Stimulated activated CD4-positive, alpha-beta T cell treated with anti-CD3 and anti-CD28 coated beads, Interleukin-12 subunit alpha, Interleukin-12 subunit beta, amount 100 ng/mL, for 24 hours (primary cell): ENCODE data around the gene DNHD1.
"Not testable (repeated sequence)": the region's sequence is repeated elsewhere in the genome, so short reads cannot be mapped to it uniquely, and the experiment has no call there.

Experiments
- DNase-seq, 2 experiments: peaks; one replicate each; pipeline ENCODE4 v3.0.0-alpha.2; 2020; ENCODE audit warnings: low read depth in 2 of 2

The DNHD1 gene

DNA sequence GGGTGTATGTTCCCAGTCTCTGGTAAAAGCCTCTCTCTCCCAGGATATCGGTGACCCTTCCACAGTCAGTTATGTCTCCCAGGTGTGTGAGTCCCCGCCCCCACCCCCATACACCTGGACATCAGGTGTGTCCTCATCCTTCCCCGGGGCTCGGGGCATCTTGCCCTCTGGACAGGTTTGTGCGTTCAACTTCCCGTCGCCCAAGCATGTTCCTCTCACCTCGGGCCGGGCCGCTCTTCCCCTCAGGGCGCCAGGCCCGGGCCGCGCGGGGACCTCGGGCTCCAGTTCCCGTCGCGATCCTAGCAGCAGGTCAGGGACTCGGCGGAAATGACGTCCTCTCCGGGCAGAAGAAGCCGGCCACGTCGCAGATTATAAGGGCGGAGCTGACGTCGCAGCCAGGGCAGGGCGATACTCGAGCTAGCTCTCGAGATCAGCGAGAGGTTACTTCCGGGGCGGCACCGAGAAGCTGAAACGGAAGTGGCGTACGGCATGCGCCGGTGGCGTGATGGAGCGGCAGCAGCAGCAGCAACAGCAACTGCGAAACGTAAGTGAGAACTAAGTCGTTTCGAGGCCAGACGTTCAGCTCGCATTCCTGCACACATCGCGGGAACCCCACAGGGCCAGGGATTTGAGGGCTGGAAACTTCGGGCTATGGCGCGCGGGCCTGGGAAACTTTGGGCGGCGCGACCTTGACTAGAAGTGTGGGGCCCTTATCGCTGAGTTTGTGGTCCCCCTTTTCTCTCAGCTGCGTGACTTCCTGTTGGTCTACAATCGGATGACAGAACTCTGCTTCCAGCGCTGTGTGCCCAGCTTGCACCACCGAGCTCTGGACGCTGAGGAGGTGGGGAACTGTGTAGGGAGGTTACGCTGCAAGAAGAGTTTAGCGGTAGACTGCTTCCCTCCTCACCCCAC, 15.8 kb upstream of the DNHD1 start, which contains the start of the genes ARFIP2 and TIMM10B:
Gene ARFIP2 (minus strand): TSS at position 320 of the 912 bp plus-strand sequence. CDS start 910 bp downstream, outside the sequence.
Gene TIMM10B (plus strand): TSS at position 490 of the 912 bp plus-strand sequence. CDS start 16 bp downstream, at position 506.
- peak; percentile 95 to 97 for DNase-seq

DNA sequence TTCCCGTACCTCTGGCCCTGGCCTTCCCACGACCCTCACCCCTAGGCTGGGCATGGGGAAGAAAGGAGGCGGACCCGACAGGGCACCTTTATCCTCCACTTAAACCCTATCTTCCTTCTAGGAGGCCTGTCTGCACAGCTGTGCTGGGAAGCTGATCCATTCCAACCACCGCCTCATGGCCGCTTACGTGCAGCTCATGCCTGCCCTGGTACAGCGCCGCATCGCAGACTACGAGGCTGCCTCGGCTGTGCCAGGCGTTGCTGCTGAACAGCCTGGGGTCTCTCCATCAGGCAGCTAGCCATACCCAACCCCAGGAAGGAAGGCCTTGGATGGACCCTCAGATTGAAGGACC, 15.2 kb upstream of the DNHD1 start:
- DNase-seq, result no peak

GRCh38 chr11:6482441-6482840, 14.6 kb upstream of the DNHD1 start:
- no peak for DNase-seq

DNA sequence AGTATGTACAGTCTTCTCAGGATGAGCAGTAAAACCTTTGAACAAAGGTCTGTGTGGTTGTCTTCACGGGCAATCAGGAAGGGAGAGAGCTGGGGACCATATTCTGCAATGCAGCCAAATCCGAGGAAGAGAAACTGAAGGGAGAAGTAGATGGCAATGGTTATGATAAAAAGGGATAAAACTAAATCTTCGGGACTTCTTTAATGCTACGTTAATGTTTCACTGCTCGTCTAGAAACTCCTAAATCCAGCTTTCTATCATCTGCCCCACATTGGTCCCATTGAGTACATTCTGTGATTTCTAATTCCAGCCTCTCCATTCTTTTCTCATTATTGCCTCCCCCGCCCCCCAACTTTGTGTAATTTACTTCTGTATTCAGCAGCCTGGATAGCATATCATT, 14.1 kb upstream of the DNHD1 start:
- no peak for DNase-seq

DNA sequence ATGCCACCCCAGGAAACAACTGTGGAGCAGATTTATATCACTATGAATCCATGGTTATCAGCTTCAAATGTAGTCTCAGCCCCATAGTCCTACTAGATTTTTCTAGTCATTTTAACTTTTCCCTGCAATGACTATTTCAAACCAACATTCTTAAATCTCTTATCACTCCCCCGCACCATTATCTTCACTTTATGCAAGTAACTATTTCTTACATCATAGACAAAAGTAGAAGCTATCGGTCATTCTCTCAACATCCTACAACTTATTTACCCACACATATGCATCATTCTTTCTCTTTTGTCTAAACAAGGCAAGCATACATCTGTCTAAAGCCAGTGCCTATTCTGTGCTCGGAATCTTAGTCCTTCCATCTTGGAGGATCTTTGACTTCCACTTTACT, 11.4 kb upstream of the DNHD1 start:
- DNase-seq, result no peak

DNA sequence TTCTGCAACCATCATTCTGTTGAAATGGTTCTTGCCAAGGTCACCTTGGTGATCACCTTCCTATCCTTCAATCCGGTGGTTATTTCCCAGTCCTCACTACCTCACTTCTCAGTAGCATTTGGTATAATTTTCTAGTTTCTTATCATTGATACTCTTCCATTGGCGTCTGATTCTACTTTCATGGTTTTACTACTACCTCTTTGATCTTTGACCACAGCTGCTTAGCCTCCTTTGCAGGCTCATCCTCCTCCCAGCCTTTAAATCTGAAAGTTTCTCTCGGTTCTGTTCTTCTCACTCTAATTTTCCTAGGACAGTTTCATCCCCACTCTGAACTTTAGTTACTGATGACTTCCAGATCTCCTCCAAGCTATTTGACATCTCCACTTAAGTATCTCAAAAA, 10.8 kb upstream of the DNHD1 start:
- no peak for DNase-seq

DNA sequence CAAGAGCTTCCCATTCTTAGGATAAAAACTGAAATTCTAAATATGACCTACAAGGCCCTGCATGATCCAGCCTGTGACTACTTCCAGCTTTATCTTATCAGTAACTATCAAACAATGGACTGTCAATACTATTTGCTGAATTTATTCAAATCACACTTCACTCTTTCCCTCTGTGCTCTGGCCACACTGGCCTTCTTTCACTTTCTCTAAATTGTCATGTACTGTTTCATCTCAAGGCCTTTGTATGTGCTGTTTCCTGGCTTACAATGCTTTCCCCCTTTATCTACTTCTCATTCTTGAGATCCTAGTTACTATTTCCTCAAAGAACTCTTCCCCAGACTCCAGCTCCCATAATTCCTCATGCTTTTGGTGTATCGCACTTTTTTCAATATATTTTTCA, 10.1 kb upstream of the DNHD1 start:
- no peak for DNase-seq

DNA sequence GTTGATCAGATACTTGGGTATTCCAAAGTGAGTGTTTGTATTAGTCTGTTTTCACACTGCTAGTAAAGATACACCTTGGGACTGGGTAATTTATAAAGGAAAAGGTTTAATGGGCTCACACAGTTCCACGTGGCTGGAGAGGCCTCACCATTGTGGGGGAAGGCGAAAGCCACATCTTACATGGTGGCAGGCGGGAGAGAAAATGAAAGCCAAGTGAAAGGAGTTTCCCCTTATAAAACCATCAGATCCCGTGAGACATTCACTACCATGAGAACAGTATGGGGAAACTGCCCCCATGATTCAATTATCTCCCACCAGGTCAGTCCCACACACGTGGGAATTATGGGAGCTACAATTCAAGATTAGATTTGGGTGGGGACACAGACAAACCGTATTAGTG, 8.7 kb upstream of the DNHD1 start:
- no peak for DNase-seq

DNA sequence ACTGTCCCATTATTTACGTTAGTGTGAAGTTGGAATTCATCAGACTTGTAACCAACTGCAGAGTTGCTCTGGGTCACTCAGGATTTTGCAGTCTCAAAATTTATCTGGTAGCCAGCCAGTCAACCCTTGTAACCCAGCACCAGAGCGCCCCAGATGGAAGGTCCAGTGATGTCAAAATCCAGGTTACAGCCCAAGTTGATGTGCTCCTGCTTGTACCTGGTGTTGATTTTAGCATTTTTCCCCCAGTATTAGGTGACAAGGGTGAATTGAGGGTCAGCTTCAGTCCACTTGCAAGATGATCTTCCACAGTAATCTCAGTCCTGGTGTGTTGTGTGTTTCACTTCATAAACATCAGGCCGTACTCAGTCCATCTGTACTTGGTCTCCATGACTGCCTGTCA, 8.3 kb upstream of the DNHD1 start:
- DNase-seq, result no peak

DNA sequence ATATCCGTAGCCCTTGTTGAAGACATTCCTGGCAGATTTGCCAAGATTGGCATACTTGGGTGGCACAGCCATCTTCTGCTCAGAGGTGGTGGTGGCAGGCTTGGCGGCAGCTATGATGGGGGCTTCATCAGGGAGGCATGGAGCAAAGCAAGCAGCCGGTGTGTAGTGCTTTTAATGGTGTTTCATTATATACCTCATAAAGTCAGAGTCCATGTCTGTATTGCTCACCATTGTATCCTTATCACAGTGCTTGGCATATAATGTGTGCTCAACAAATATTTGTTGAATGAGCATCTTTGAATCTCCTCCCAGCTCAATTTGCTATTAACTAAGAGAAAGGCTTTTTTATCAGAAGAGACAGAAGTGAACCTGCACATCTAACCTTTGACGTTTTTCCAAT, 7.8 kb upstream of the DNHD1 start:
- DNase-seq, result no peak

DNA sequence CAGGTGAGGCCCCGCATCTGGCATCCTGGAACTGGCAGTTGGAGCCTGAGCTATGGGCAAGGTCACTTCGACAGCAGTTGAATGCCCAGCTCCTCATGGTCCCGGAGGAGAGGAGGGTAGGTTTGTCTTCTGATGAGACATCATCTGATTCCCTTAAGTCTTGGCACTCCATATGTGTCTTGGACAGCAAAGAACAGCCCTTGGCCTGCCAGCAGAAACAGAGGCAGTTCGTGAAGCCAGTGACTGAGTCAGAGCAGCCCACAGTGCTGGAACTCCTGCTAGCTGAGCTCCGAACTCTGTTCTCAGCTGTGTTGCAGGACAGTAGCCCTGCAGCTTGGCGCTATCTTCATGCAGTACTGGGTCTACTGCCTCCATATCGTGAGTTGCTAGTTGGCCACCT, 1.0 kb downstream of the DNHD1 start:
- DNase-seq, result no peak

GRCh38 chr11:6498544-6498943, 1.5 kb downstream of the DNHD1 start:
- no peak for DNase-seq

- DNase-seq, result no peak
Measured at GRCh38 chr11:6502382-6502781, 5.3 kb downstream of the DNHD1 start.

DNA sequence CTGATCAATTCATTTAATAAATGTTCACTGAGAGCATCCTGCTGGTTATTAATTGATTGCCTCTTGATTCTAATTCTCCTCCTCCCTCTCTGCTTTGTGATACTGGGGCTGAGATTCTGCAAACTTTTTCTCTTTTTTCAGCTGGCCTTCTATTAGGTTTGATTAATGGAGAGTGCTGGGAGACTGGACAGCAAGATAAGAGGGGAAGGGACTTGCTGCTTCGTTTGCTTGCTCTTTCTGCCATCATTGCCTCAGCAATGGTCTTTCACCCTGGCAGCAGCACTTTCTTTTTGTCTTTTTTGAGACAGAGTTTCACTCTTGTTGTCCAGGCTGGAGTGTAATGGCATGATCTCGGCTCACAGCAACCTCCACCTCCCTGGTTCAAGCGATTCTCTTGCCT, 7.1 kb downstream of the DNHD1 start:
- no peak for DNase-seq

- DNase-seq, result no peak
Measured at GRCh38 chr11:6505577-6506240, 8.6 kb downstream of the DNHD1 start.

DNA sequence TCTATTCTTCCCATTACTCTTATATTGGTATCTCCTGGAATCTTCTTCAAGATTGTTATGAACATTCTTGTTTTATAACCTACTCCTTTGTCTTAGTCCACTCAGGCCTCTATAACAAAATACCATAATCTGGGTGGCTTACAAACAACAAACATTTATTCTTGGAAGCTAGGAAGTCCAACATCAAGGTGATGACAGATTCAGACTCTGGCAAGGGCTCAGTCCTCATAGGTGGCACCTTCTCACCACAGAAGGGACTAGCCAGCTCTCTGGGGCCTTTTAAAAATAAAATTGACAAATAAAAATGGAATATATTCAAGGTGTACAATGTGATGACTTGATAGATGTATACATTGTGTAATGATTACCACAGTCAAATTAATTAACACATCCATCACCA, 19.8 kb downstream of the DNHD1 start:
- DNase-seq, result no peak

GRCh38 chr11:6520265-6520664, 23.2 kb downstream of the DNHD1 start:
- no peak for DNase-seq

DNA sequence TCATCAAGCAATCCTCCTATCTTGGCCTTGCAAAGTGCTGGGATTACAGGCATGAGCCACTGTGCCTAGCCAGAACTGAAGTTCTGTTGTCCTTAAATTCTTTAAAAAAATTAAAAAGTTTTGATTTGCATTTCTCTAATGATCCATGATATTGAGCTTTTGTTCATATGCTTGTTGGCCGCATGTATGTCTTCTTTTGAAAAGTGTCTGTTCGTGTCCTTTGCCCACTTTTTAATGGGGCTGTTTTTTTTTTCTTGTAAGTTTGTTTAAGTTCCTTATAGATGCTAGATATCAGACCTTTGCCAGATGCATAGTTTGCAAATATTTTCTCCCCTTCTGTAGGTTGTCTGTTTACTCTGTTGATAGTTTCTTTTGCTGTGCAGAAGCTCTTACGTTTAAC, 24.9 kb downstream of the DNHD1 start:
- not testable (repeated sequence) for DNase-seq

DNA sequence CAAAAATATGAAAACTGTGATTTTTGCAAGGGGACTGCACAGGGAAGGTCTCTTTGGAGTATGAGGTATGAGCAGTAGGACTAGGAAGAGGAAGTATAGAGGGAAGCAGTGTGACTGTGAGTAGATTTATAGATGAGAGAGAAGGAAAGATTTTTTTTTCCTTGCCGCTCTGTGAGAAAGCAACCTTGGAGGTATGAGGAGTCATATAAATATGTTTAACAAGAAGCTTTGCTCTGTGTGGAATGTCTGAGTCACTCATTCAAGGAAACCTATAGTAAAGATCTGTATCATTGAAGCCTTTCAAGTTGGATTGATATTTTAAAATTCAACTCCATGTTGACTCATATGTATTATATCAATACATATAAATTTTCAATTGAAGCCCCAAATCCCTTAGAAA, 26.2 kb downstream of the DNHD1 start:
- no peak for DNase-seq

GRCh38 chr11:6526411-6527135, 29.5 kb downstream of the DNHD1 start:
- no peak for DNase-seq

DNA sequence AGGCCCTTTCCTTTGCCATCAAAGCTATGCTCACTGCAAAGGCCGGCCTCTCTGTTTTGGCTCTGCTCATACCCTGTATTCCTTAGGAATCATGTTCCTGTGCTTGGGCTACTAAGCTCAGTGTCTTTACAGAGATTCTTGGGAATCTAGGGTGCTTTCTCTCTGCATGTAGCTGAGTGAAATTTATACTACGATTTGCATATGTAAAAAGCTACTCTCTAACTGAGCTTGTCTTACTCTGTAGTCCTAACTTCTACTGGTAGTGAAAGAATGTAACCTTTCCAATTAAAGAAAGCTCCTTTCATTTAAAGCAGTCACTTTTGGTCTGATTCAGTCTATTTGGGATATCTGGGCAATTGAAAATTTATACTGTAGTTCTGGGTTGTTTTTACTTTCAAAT, 32.2 kb downstream of the DNHD1 start:
- no peak for DNase-seq

DNA sequence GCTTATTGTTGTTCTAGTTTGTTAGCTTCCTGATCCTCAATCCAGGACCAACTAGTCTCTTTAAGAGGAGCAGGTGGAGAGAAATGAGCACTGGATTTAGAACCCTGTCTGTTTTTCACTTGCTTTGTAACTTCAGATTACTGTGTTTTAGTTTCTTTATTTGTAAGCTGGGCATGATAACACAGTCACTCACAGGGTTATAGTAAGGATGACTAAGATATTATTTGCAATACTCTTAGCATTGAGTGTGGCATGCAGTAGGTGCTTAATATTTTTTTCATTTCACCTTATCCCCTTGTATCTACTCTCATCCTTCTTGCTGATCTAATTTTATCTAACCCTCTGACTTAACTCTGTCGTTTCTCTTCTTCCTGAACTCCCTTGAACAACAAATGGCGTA, 33.8 kb downstream of the DNHD1 start:
- no peak for DNase-seq
